CD4-positive, alpha-beta T cell treated with Interleukin-15 for 4 hours (primary cell): Measurements from ENCODE around the gene MNDA.
A peak's percentile ranks its signal among the peaks of the same experiment; 100 is the strongest.

ENCODE experiments used
- DNase-seq: peaks from one replicate; pipeline ENCODE4 v3.0.0-alpha.2; 2020; ENCODE audit warnings: low spot score

The MNDA gene

GRCh38 chr1:158830904-158831507, at the start of gene MNDA:
MNDA (plus strand) TSS chr1:158831351; CDS start chr1:158842154, 10,803 bp downstream.
- no peak for DNase-seq

- peak; percentile 42 for DNase-seq
Measured at GRCh38 chr1:158793604-158794003, 37.5 kb upstream of the MNDA start.

GRCh38 chr1:158794247-158794646, 36.9 kb upstream of the MNDA start:
- no peak for DNase-seq

- no peak for DNase-seq
Measured at GRCh38 chr1:158798531-158798930, 32.6 kb upstream of the MNDA start.

- DNase-seq: no peak
Measured at GRCh38 chr1:158799689-158800088, 31.5 kb upstream of the MNDA start.

GRCh38 chr1:158800526-158800925, 30.6 kb upstream of the MNDA start:
- DNase-seq: no peak

GRCh38 chr1:158801396-158801795, 29.8 kb upstream of the MNDA start:
- no peak for DNase-seq

- no peak for DNase-seq
Measured at GRCh38 chr1:158803678-158804077, 27.5 kb upstream of the MNDA start.

GRCh38 chr1:158806916-158807536, 24.1 kb upstream of the MNDA start:
- DNase-seq: no peak

- no peak for DNase-seq
Measured at GRCh38 chr1:158809256-158809655, 21.9 kb upstream of the MNDA start.

GRCh38 chr1:158809862-158810261, 21.3 kb upstream of the MNDA start:
- no peak for DNase-seq

- no peak for DNase-seq
Measured at GRCh38 chr1:158810311-158810710, 20.8 kb upstream of the MNDA start.

GRCh38 chr1:158812336-158812735, 18.8 kb upstream of the MNDA start:
- no peak for DNase-seq

GRCh38 chr1:158813164-158813563, 18.0 kb upstream of the MNDA start:
- DNase-seq: no peak

GRCh38 chr1:158814970-158815369, 16.2 kb upstream of the MNDA start:
- DNase-seq: no peak

- DNase-seq: no peak
Measured at GRCh38 chr1:158818560-158818959, 12.6 kb upstream of the MNDA start.

GRCh38 chr1:158818975-158819431, 12.1 kb upstream of the MNDA start:
- DNase-seq: no peak

GRCh38 chr1:158819461-158820443, 11.4 kb upstream of the MNDA start:
- DNase-seq: peak; percentile 34

GRCh38 chr1:158821723-158822122, 9.4 kb upstream of the MNDA start:
- no peak for DNase-seq

- no peak for DNase-seq
Measured at GRCh38 chr1:158830074-158830677, 975 bp upstream of the MNDA start.

- no peak for DNase-seq
Measured at GRCh38 chr1:158833264-158833663, 2.1 kb downstream of the MNDA start.

GRCh38 chr1:158836038-158836437, 4.9 kb downstream of the MNDA start:
- DNase-seq: no peak
